ENCODE results near the gene SVBP. TPM values are rescaled to one million over a fixed set of nuclear protein-coding genes. Genes with fewer than 3 reads are reported as not detected.

SVBP gene
- total and polyA plus RNA-seq, 2 donors (not counting 3 experiments of a cell fraction or from before 2014, with no cell fraction given), result 18.1 to 24.1 TPM

DNA sequence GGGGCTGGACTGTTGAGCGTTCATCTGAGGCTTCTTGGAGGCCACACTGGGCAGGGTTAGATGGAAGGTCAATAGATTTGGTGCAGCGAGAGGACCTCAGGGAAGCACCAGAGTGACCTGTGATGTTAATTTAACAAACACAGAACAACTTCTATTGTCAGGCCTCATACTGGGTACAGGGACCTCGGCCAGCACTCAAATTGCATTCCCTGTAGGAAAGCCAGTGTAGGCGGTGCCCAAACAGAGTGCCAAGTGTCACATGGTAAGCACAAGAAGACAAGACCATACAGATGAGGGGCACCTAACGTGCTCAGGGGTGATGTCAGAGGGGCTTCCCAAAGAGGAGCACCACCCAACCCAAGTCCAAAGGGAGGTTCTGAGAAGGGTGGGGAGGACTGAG lies 31.1 kb downstream of the SVBP start:
- no peaks in the 10 kb centered on the region for H3K27me3 ChIP-seq (ENCODE audit: control insufficient read depth in 2 of 2, insufficient read depth in 2 of 2, low read length in 2 of 2)
- no peaks in the 10 kb centered on the region for H4K20me1 ChIP-seq (replicated peaks; ENCODE audit: control insufficient read depth, extremely low read depth, insufficient read depth, low read length)
- peaks cover 0 to 2% of the 10 kb centered on the region in 2 experiments for H3K36me3 ChIP-seq (ENCODE audit: control insufficient read depth in 2 of 2, extremely low read depth in 1 of 2, insufficient read depth in 2 of 2, low read length in 2 of 2)
- FAIRE-seq (no peak), DNase-seq (ENCODE audit: low read depth, low spot score) (no peak)
- H3K79me2 ChIP-seq (ENCODE audit: control insufficient read depth, insufficient read depth, low read length), result no peaks in the 10 kb centered on the region
- H3K4me3 ChIP-seq (replicated peaks in 1 of 3; ENCODE audit: insufficient read depth in 1 of 3, low read depth in 1 of 3, low read length in 3 of 3), result no peak overlapping the region
- no peak overlapping the region for H2AFZ ChIP-seq (ENCODE audit: low read depth, low read length)
- ChIA-PET POLR2A (no interaction called here), CTCF (interaction anchor here (0.9 to 5.0 kb wide), 2 partner anchors 208 to 287 kb away, joined by 3 to 28 read pairs; no protein-coding TSS in a partner anchor)
- no TSS peak for BruUV-seq (replicated peaks)
- no peaks in the 10 kb centered on the region for H3K9me1 ChIP-seq (replicated peaks; ENCODE audit: control insufficient read depth, extremely low read depth, insufficient read depth, low read length)
- no peaks in the 10 kb centered on the region for H3K9me3 ChIP-seq (replicated peaks; ENCODE audit: control insufficient read depth, insufficient read depth, low read length)
- dilution Hi-C loops (cut with MboI; ENCODE audit: extremely low pct_ligation_motif_present, low sequenced_read_pairs) (no loop called here), intact Hi-C loops (cut with micrococcal nuclease) (no loop called here)
- no peak overlapping the region for H3K4me2 ChIP-seq (ENCODE audit: insufficient read depth, low read length)
- no peak overlapping the region for H3K9ac ChIP-seq (replicated peaks; ENCODE audit: extremely low read depth, insufficient read depth, low read length)
- TF ChIP-seq FOS (IDR thresholded peaks at IDR 0.05; ENCODE audit: borderline replicate concordance, insufficient read depth, low read length) (no peak), EZH2 (IDR thresholded peaks at IDR 0.05; ENCODE audit: borderline replicate concordance, low read depth, low read length, severe bottlenecking) (no peak), JUN (IDR thresholded peaks at IDR 0.05; ENCODE audit: borderline replicate concordance, insufficient read depth, insufficient read length, low read depth) (no peak), POLR2AphosphoS5 (IDR thresholded peaks at IDR 0.05; ENCODE audit: insufficient read depth, low read depth, low read length) (no peak), GATA2 (IDR thresholded peaks at IDR 0.05; ENCODE audit: insufficient read depth, insufficient read length, low read depth, low read length) (no peak), MYC (IDR thresholded peaks at IDR 0.05; ENCODE audit: low read depth, low read length) (no peak), POLR2A (IDR thresholded peaks at IDR 0.05; ENCODE audit: low read depth, low read length) (no peak)
- TF ChIP-seq, protein P1, sequence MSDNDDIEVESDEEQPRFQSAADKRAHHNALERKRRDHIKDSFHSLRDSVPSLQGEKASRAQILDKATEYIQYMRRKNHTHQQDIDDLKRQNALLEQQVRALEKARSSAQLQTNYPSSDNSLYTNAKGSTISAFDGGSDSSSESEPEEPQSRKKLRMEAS (IDR thresholded peaks at IDR 0.05; ENCODE audit: insufficient read depth, insufficient read length), result no peak
- TF ChIP-seq, protein P2, sequence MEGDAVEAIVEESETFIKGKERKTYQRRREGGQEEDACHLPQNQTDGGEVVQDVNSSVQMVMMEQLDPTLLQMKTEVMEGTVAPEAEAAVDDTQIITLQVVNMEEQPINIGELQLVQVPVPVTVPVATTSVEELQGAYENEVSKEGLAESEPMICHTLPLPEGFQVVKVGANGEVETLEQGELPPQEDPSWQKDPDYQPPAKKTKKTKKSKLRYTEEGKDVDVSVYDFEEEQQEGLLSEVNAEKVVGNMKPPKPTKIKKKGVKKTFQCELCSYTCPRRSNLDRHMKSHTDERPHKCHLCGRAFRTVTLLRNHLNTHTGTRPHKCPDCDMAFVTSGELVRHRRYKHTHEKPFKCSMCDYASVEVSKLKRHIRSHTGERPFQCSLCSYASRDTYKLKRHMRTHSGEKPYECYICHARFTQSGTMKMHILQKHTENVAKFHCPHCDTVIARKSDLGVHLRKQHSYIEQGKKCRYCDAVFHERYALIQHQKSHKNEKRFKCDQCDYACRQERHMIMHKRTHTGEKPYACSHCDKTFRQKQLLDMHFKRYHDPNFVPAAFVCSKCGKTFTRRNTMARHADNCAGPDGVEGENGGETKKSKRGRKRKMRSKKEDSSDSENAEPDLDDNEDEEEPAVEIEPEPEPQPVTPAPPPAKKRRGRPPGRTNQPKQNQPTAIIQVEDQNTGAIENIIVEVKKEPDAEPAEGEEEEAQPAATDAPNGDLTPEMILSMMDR (IDR thresholded peaks at IDR 0.05; ENCODE audit: extremely low read depth in 1 of 2, insufficient read depth in 1 of 2, low read depth in 1 of 2, low read length in 2 of 2), result no peak
- no peak overlapping the region for H3K27ac ChIP-seq (ENCODE audit: insufficient read depth, low read depth, low read length)
- peaks cover 8% of the 10 kb centered on the region for H3K4me1 ChIP-seq (ENCODE audit: control insufficient read depth, extremely low read depth, insufficient read depth, low read length)
